ENCODE results near the gene DEPDC5.

GRCh38 chr22:31895411-31896123 is 141.7 kb downstream of the DEPDC5 start:
- no peak for TF ChIP-seq CTCF (IDR thresholded peaks at IDR 0.05; ENCODE audit: borderline replicate concordance, extremely low read depth, low read length, poor library complexity, severe bottlenecking)
- no peak for TF ChIP-seq EZH2 (IDR thresholded peaks at IDR 0.05; ENCODE audit: borderline replicate concordance, low read depth, low read length, severe bottlenecking)

Data from DND-41 (cell line).